HT1080 (cell line): Measurements from ENCODE around the gene TM6SF1. TPM values are rescaled to one million over a fixed set of nuclear protein-coding genes. Genes with fewer than 3 reads are reported as not detected.
A peak's percentile ranks its signal among the peaks of the same experiment; 100 is the strongest.
"Not testable (repeated sequence)": the region's sequence is repeated elsewhere in the genome, so short reads cannot be mapped to it uniquely, and the experiment has no call there.

Source experiments
- DNase-seq: peaks from one replicate; pipeline ENCODE4 v3.0.0-alpha.2; 2015; ENCODE audit warnings: low read depth
- total RNA-seq: library from RNA; depleted of rRNA; stranded (reverse); fragments of >200 nt; shearing (Covaris generic); gene quantifications from 2 replicates; pipeline ENCODE4 v1.2.3, GENCODE V29; 2014

The TM6SF1 gene
- total RNA-seq, 1 experiment from 2014 or later: not detected

- no peak for DNase-seq
These were observed 8.0 kb downstream of the TM6SF1 start for GRCh38 chr15:83115410-83115809.

GRCh38 chr15:83115831-83116565 lies 8.6 kb downstream of the TM6SF1 start:
- no peak for DNase-seq

GRCh38 chr15:83118291-83118827 lies 10.9 kb downstream of the TM6SF1 start:
- DNase-seq: no peak

GRCh38 chr15:83118968-83119367 lies 11.5 kb downstream of the TM6SF1 start:
- no peak for DNase-seq

GRCh38 chr15:83119968-83120581 lies 12.6 kb downstream of the TM6SF1 start:
- DNase-seq: no peak

- DNase-seq: no peak
These were observed 16.1 kb downstream of the TM6SF1 start for GRCh38 chr15:83123529-83123928.

- DNase-seq: no peak
These were observed 20.2 kb downstream of the TM6SF1 start for GRCh38 chr15:83127547-83128150.

- DNase-seq: no peak
These were observed 22.3 kb downstream of the TM6SF1 start for GRCh38 chr15:83129791-83130190.

- no peak for DNase-seq
These were observed 25.5 kb downstream of the TM6SF1 start for GRCh38 chr15:83132861-83133523.

GRCh38 chr15:83142151-83142550 lies 34.7 kb downstream of the TM6SF1 start:
- not testable (repeated sequence) for DNase-seq

GRCh38 chr15:83144771-83145170 lies 37.3 kb downstream of the TM6SF1 start:
- no peak for DNase-seq

- no peak for DNase-seq
These were observed 45.8 kb downstream of the TM6SF1 start for GRCh38 chr15:83153288-83153687.

- no peak for DNase-seq
These were observed 48.5 kb downstream of the TM6SF1 start for GRCh38 chr15:83155942-83156341.

GRCh38 chr15:83158393-83158792 lies 50.9 kb downstream of the TM6SF1 start:
- peak; percentile 13 for DNase-seq

GRCh38 chr15:83160741-83161140 lies 53.3 kb downstream of the TM6SF1 start:
- no peak for DNase-seq

- DNase-seq: no peak
These were observed 55.6 kb downstream of the TM6SF1 start for GRCh38 chr15:83163032-83163431.

GRCh38 chr15:83164111-83164770 lies 56.8 kb downstream of the TM6SF1 start:
- DNase-seq: peak; percentile 79

- DNase-seq: no peak
These were observed 57.4 kb downstream of the TM6SF1 start for GRCh38 chr15:83164771-83165404.

GRCh38 chr15:83166218-83166617 lies 58.8 kb downstream of the TM6SF1 start:
- no peak for DNase-seq

GRCh38 chr15:83166830-83167229 lies 59.4 kb downstream of the TM6SF1 start:
- DNase-seq: no peak

- DNase-seq: not testable (repeated sequence)
These were observed 62.1 kb downstream of the TM6SF1 start for GRCh38 chr15:83169576-83169975.
